Loucy (cell line): ENCODE data around the gene PRTG.

ENCODE experiments used
- CTCF ChIP-seq: fragments of 200-600 bp; sonication (generic); conservative IDR thresholded peaks from 2 replicates; pipeline ENCODE4 v1.5.1; 2014; ENCODE audit warnings: mild to moderate bottlenecking, antibody characterized with exemption, low read length
- EZH2phosphoT487 ChIP-seq: fragments of 200-600 bp; IDR thresholded peaks from 2 replicates; pipeline ENCODE4 v1.6.1; 2018; ENCODE audit warnings: antibody characterized with exemption, mild to moderate bottlenecking, moderate library complexity, borderline replicate concordance

GRCh38 chr15:55588815-55589115 is 154.2 kb downstream of the PRTG start:
- TF ChIP-seq CTCF (no peak), EZH2phosphoT487 (no peak)
